Measurements from ENCODE around the gene CTTNBP2.

- TF ChIP-seq TAF1 (IDR thresholded peaks at IDR 0.05; ENCODE audit: low read depth, low read length) (no peak), POLR2AphosphoS5 (IDR thresholded peaks at IDR 0.05; ENCODE audit: low read depth, low read length) (no peak)
Measured at GRCh38 chr7:117780832-117781231, 92.4 kb downstream of the CTTNBP2 start.

Measured in GM12891 (cell line).